Fibroblast of pulmonary artery (primary cell): Measurements from ENCODE around the gene RBM15.

ENCODE experiments used
- DNase-seq: peaks from one replicate; pipeline ENCODE4 v3.0.0-alpha.2; 2010; ENCODE audit warnings: low read depth
- H3K4me3 ChIP-seq: replicated peaks from 2 replicates; pipeline ENCODE4 v1.5.1; 2011; ENCODE audit warnings: low read depth, mild to moderate bottlenecking, control low read depth, low read length, moderate library complexity
- TF ChIP-seq, protein P1 (sequence below): IDR thresholded peaks from 2 replicates; pipeline ENCODE4 v1.5.1; 2011; ENCODE audit warnings: mild to moderate bottlenecking, control low read depth, low read length, inconsistent platforms; ENCODE audit errors: missing control alignments

The RBM15 gene

GRCh38 chr1:110384581-110385321, 45.6 kb downstream of the RBM15 start:
- TF ChIP-seq, protein P1, sequence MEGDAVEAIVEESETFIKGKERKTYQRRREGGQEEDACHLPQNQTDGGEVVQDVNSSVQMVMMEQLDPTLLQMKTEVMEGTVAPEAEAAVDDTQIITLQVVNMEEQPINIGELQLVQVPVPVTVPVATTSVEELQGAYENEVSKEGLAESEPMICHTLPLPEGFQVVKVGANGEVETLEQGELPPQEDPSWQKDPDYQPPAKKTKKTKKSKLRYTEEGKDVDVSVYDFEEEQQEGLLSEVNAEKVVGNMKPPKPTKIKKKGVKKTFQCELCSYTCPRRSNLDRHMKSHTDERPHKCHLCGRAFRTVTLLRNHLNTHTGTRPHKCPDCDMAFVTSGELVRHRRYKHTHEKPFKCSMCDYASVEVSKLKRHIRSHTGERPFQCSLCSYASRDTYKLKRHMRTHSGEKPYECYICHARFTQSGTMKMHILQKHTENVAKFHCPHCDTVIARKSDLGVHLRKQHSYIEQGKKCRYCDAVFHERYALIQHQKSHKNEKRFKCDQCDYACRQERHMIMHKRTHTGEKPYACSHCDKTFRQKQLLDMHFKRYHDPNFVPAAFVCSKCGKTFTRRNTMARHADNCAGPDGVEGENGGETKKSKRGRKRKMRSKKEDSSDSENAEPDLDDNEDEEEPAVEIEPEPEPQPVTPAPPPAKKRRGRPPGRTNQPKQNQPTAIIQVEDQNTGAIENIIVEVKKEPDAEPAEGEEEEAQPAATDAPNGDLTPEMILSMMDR: no peak
- no peak for DNase-seq

DNA sequence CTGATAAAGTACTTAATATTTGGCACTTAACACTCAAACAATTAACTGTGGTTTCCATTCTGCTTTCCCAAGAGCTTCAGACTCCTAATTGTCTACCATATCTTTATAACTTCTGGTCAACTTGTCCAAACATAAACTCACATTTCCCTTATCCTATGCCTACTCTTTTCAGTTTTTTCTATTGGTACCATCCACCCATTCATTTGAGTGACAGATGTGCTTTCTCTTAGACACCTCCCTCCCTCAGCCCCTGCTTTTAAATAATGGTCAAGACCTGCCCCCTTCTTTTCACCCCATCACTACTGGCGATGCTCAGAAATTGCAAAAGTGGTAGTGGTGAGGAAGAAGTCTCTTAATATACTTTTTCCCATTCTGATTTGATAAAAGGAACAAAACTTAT, 46.2 kb downstream of the RBM15 start:
- TF ChIP-seq, protein P1: no peak
- DNase-seq: no peak
- no peak overlapping the region for H3K4me3 ChIP-seq

More at GRCh38 chr1:110384581-110385321, 45.6 kb downstream of the RBM15 start:
- H3K4me3 ChIP-seq: no peak overlapping the region

GRCh38 chr1:110387048-110387754, 48.0 kb downstream of the RBM15 start:
- DNase-seq: no peak
- no peak overlapping the region for H3K4me3 ChIP-seq
- TF ChIP-seq, protein P1: no peak

DNA sequence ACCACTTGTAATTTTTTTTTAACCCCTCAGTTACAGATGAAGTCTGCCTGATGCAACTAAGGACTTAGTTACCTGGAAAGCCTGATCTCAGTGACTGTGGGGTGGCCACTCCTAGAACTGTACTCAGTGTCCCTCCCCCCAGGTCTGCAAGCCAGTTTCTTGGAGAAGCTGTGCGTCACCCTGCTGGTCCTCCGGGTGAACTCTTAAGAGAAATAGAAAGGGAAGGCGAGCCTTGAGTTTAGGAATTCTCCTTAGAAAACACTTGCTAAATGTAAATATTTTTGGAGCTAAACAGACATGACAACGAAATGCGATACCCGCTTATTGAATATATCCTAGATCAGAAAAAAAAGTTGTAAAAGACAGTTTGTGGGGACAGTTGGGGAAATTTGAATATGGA, 50.9 kb downstream of the RBM15 start:
- peak; percentile 59 for DNase-seq
- TF ChIP-seq, protein P1: no peak
- peak overlapping the region; percentile 40 for H3K4me3 ChIP-seq

- TF ChIP-seq, protein P1: no peak
- H3K4me3 ChIP-seq: peak within 1 kb of the TSS; percentile 40
- peak; percentile 63 for DNase-seq
Measured at GRCh38 chr1:110390692-110391245, 51.6 kb downstream of the RBM15 start, which contains the start of gene SLC16A4. Gene SLC16A4, minus strand, starts transcription at chr1:110391026. Its CDS starts 1,703 bp downstream, at chr1:110389323.

DNA sequence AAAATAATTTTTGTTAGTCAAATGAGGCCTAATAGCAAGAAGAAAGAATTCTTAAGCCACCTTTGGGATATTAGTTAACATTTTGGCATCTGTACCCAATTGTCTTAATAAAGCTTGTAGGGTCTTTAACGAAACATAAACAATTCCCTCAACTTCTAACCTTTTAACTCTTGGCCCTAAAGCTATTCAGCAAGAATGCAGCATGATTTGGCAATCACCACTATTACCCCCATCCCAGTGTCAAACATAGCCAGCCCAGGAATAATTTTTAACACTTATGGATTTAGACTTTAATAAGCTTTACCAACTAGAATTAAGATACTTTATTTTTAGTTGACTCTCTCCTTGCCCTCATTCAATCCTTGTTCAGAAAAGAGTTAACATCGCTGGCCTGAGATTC, 54.1 kb downstream of the RBM15 start:
- DNase-seq: no peak
- H3K4me3 ChIP-seq: no peak overlapping the region
- TF ChIP-seq, protein P1: no peak
